HepG2 (cell line): ENCODE measurements around the gene TUBGCP3. TPM values are rescaled to one million over a fixed set of nuclear protein-coding genes. Genes with fewer than 3 reads are reported as not detected.

ENCODE experiments used
- ATAC-seq: fragments of 200-7000 bp; cut with Tn5 transposase; 3 replicates; pipeline ENCODE4 v1.9.1; 2020; ENCODE audit warnings: mild to moderate bottlenecking, moderate library complexity
- BruUV-seq: library from RNA; stranded (reverse); fragments of 400-500 nt; replicated peaks from 2 replicates; lab custom pipeline; 2021; lab: Mats Ljungman, UMichigan
- CTCF ChIA-PET: fragments of 300-600 bp; formaldehyde crosslinking; extraction: SDS; loops from one replicate; lab custom pipeline; 2021; ENCODE audit warnings: low total read pairs, inconsistent platforms, low intra/inter-chr PET ratio; lab: Yijun Ruan, JAX
- POLR2A ChIA-PET: fragments of 350-600 bp; sonication (Branson Sonifier 250); formaldehyde crosslinking; loops from one replicate; lab custom pipeline; 2020; ENCODE audit warnings: antibody characterized with exemption, inconsistent platforms; lab: Yijun Ruan, JAX
- DNase-seq: peaks from one replicate; pipeline ENCODE4 v3.0.0-alpha.2; 2015; ENCODE audit warnings: low spot score
- FAIRE-seq: peaks from 3 replicates; lab custom pipeline; 2011; peaks lifted over from hg19 to GRCh38; lab: Jason Lieb, UNC
- H2AFZ ChIP-seq: one replicate; pipeline ENCODE4 v1.6.1; 2011; ENCODE audit warnings: low read length, inconsistent platforms
- H3K27ac ChIP-seq: fragments of 300-600 bp; 3 replicates; pipeline ENCODE4 v1.8.0; 2011; ENCODE audit warnings: mixed run types, mild to moderate bottlenecking, mixed read lengths, low read length, inconsistent platforms; ENCODE audit not compliant: insufficient read depth; ENCODE audit errors: extremely low read length
- H3K27me3 ChIP-seq, 2 experiments: fragments of 200-600 bp in 1 of 2; 2 replicates in 1 of 2; 3 replicates in 1 of 2; pipeline versions ENCODE4 v1.6.0 to v1.8.0; 2011; ENCODE audit warnings: low read length in 2 of 2, mild to moderate bottlenecking in 2 of 2, moderate library complexity in 2 of 2, inconsistent platforms in 1 of 2; ENCODE audit not compliant: insufficient read depth in 2 of 2, control insufficient read depth in 1 of 2
- H3K36me3 ChIP-seq, 2 experiments: fragments of 200-600 bp in 1 of 2; replicated peaks in 1 of 2; 2 replicates in 1 of 2; 3 replicates in 1 of 2; pipeline versions ENCODE4 v1.5.1 to v1.8.0; 2011; ENCODE audit warnings: low read length in 2 of 2, inconsistent platforms in 1 of 2; ENCODE audit not compliant: insufficient read depth in 2 of 2, control insufficient read depth in 1 of 2
- H3K4me1 ChIP-seq: 2 replicates; pipeline ENCODE4 v1.5.1; 2012; ENCODE audit warnings: low read length, inconsistent platforms; ENCODE audit not compliant: insufficient read depth
- H3K4me2 ChIP-seq: 2 replicates; pipeline ENCODE4 v1.6.0; 2011; ENCODE audit warnings: low read depth, low read length, inconsistent platforms
- H3K4me3 ChIP-seq, 3 experiments: fragments of 200-600 bp in 1 of 3; sonication (generic), shearing (Covaris generic) in 1 of 3; replicated peaks in 1 of 3; 2 replicates each; pipeline ENCODE4 v1.5.1; 2011 to 2016; ENCODE audit warnings: low read length in 3 of 3, inconsistent platforms in 2 of 3, low read depth in 2 of 3, mild to moderate bottlenecking in 2 of 3, control low read depth in 1 of 3, mixed read lengths in 1 of 3; ENCODE audit not compliant: insufficient read depth in 1 of 3
- H3K79me2 ChIP-seq: one replicate; pipeline ENCODE4 v1.6.1; 2011; ENCODE audit warnings: low read length, inconsistent platforms; ENCODE audit not compliant: insufficient read depth
- H3K9ac ChIP-seq: 2 replicates; pipeline ENCODE4 v1.6.0; 2011; ENCODE audit warnings: mild to moderate bottlenecking, low read depth, low read length, inconsistent platforms; ENCODE audit not compliant: insufficient read depth
- H3K9me3 ChIP-seq: 2 replicates; pipeline ENCODE4 v1.5.1; 2012; ENCODE audit warnings: mild to moderate bottlenecking, low read length
- H4K20me1 ChIP-seq: 2 replicates; pipeline ENCODE4 v1.6.0; 2011; ENCODE audit warnings: inconsistent platforms, mild to moderate bottlenecking, low read length, moderate library complexity; ENCODE audit not compliant: insufficient read depth
- BCL6 ChIP-seq: IDR thresholded peaks from 2 replicates; pipeline ENCODE4 v1.6.1; 2016; ENCODE audit warnings: missing genetic modification reagents, missing compliant biosample characterization
- HNF4A ChIP-seq: sonication (generic); formaldehyde crosslinking; IDR thresholded peaks from 2 replicates; pipeline ENCODE4 v1.4.0; 2020; ENCODE audit warnings: missing genetic modification reagents
- MAF1 ChIP-seq: sonication (generic); formaldehyde crosslinking; IDR thresholded peaks from 2 replicates; pipeline ENCODE4 v1.5.0; 2020; ENCODE audit warnings: missing genetic modification reagents, borderline replicate concordance
- MIER3 ChIP-seq: IDR thresholded peaks from 2 replicates; pipeline ENCODE4 v1.6.1; 2016; ENCODE audit warnings: missing compliant biosample characterization, borderline replicate concordance
- SMAD1 ChIP-seq: sonication (generic); formaldehyde crosslinking; IDR thresholded peaks from 2 replicates; pipeline ENCODE4 v1.4.0; 2020; ENCODE audit warnings: missing genetic modification reagents, low read depth, mild to moderate bottlenecking, borderline replicate concordance
- TRIM22 ChIP-seq: fragments of 450-650 bp; IDR thresholded peaks from 2 replicates; pipeline ENCODE4 v1.6.1; 2017
- ZBTB8A ChIP-seq: sonication (generic); formaldehyde crosslinking; IDR thresholded peaks from 2 replicates; pipeline ENCODE4 v1.4.0; 2020; ENCODE audit warnings: mild to moderate bottlenecking, low read depth, missing genetic modification reagents, borderline replicate concordance
- ZNF205 ChIP-seq: IDR thresholded peaks from 2 replicates; pipeline ENCODE4 v1.6.1; 2018; ENCODE audit warnings: missing biosample characterization, missing genetic modification reagents
- WGBS: methylation state at CpG from one replicate; pipeline ENCODE4 v1.1.6; 2017; ENCODE audit warnings: low lambda C conversion rate; 5-methylcytosine and 5-hydroxymethylcytosine counted together
- in situ Hi-C: cut with HindIII; loops from 2 replicates; pipeline ENCODE4 v1.10.0; 2017; ENCODE audit warnings: low pct_unique_long_range_greater_than_20kb; ENCODE audit not compliant: extremely low pct_ligation_motif_present
- intact Hi-C: fragments of 100-400 bp; cut with micrococcal nuclease; formaldehyde crosslinking; loops from one replicate; pipeline ENCODE4 v1.10.0; 2022; ENCODE audit not compliant: unreplicated experiment
- polyA plus RNA-seq, 8 experiments: library from polyadenylated mRNA; depleted of rRNA in 3 of 8; stranded (reverse) in 7 of 8; unstranded in 1 of 8; fragments of >200 nt; fragmentation: Illumina TruSeq in 4 of 8; extraction: Trizol in 4 of 8; gene quantifications; 2 replicates each; pipeline versions ENCODE4 v1.2.1 to v1.2.3, GENCODE V29; 2011 to 2016; ENCODE audit warnings: low read depth in 4 of 8, missing spikeins in 1 of 8, mixed read lengths in 1 of 8; ENCODE audit not compliant: insufficient read depth in 1 of 8
- total RNA-seq, 5 experiments: library from RNA; depleted of rRNA; stranded (reverse); fragments of >200 nt; fragmentation: Illumina TruSeq; extraction: Trizol; gene quantifications; 2 replicates each; pipeline ENCODE4 v1.2.3, GENCODE V29; 2016; ENCODE audit warnings: low read depth in 1 of 5
- TF ChIP-seq, protein P1 (sequence below): sonication (generic); formaldehyde crosslinking; IDR thresholded peaks from 2 replicates; pipeline ENCODE4 v1.4.0; 2020; ENCODE audit warnings: missing genetic modification reagents
- TF ChIP-seq, protein P2 (sequence below), 2 experiments: sonication (generic) in 1 of 2; formaldehyde crosslinking in 1 of 2; IDR thresholded peaks; 2 replicates each; pipeline versions ENCODE4 v1.6.1 to v1.9.0; 2014 to 2022; ENCODE audit warnings: antibody characterized with exemption in 1 of 2, borderline replicate concordance in 1 of 2, inconsistent platforms in 1 of 2, low read depth in 1 of 2, missing genetic modification reagents in 1 of 2
- TF ChIP-seq, protein P3 (sequence below): sonication (generic); formaldehyde crosslinking; conservative IDR thresholded peaks from 2 replicates; pipeline ENCODE4 v1.8.0; 2022; ENCODE audit warnings: low read depth, missing genetic modification reagents

The TUBGCP3 gene
- total and polyA plus RNA-seq, 2 of the 13 experiments (the other 11 are each of a cell fraction or from before 2014, with no cell fraction given), result 12.6 to 15.5 TPM

DNA sequence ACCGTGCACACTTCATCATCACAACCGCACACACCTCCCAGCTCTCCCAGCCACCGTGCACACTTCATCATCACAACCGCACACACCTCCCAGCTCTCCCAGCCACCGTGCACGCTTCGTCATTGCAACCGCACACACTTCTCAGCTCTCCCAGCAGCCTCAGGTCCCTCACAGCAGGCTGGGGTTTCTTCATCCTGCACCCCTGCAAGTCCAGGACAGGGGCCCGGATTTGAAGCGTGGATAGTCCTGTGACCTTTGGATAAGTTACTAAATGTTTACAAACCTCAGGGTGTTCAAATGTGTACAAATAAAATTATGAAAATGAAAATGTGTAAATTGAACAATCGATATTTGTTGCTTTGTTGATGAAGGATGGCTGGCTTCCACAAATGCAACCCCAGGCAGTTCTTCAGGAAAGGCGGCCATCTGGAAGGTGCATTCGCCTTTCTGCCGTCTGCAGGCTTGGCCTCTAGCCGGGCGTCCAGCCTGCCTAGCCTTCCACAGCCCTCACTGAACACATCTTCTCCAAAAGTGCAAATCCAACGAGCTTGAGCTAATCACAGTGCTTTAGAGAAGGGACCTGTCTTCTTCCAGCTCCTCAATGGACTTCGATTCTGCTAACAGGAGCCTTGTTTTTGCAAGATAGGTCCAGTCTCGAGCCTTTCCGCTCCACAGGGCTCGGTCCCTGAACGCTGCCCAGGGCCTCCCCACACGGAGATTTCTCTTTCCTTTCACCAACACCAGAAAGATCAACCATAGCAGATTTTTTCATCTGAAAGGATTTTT lies 137.6 kb downstream of the TUBGCP3 start:
- Histone ChIP-seq H3K9me3 (no peaks in the 10 kb centered on the region), H3K4me3 (no peak overlapping the region), H3K36me3 (no peaks in the 10 kb centered on the region), H3K27me3 (peaks cover 21 to 94% of the 10 kb centered on the region in 2 experiments), H3K79me2 (no peaks in the 10 kb centered on the region), H3K27ac (no peak overlapping the region), H2AFZ (no peak overlapping the region), H4K20me1 (no peaks in the 10 kb centered on the region), H3K9ac (no peak overlapping the region), H3K4me1 (no peaks in the 10 kb centered on the region), H3K4me2 (no peak overlapping the region)
- in situ Hi-C loops (no loop called here), intact Hi-C loops (no loop called here)
- ChIA-PET CTCF (no interaction called here), POLR2A (no interaction called here)
- BruUV-seq, result no TSS peak
- ATAC-seq, result no peak
- FAIRE-seq, result no peak
- WGBS, result 39% methylated on average over 23 of the region's 23 CpGs
- no peak for DNase-seq
- TF ChIP-seq ZBTB8A (CRISPR knock-in tag) (no peak), BCL6 (CRISPR knock-in tag) (no peak), SMAD1 (no peak), MAF1 (CRISPR knock-in tag) (no peak), ZNF205 (CRISPR knock-in tag) (no peak), HNF4A (CRISPR knock-in tag) (no peak), MIER3 (CRISPR knock-in tag) (no peak), TRIM22 (no peak)
- TF ChIP-seq, protein P1, sequence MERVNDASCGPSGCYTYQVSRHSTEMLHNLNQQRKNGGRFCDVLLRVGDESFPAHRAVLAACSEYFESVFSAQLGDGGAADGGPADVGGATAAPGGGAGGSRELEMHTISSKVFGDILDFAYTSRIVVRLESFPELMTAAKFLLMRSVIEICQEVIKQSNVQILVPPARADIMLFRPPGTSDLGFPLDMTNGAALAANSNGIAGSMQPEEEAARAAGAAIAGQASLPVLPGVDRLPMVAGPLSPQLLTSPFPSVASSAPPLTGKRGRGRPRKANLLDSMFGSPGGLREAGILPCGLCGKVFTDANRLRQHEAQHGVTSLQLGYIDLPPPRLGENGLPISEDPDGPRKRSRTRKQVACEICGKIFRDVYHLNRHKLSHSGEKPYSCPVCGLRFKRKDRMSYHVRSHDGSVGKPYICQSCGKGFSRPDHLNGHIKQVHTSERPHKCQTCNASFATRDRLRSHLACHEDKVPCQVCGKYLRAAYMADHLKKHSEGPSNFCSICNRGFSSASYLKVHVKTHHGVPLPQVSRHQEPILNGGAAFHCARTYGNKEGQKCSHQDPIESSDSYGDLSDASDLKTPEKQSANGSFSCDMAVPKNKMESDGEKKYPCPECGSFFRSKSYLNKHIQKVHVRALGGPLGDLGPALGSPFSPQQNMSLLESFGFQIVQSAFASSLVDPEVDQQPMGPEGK, result no peak
- TF ChIP-seq, protein P2, sequence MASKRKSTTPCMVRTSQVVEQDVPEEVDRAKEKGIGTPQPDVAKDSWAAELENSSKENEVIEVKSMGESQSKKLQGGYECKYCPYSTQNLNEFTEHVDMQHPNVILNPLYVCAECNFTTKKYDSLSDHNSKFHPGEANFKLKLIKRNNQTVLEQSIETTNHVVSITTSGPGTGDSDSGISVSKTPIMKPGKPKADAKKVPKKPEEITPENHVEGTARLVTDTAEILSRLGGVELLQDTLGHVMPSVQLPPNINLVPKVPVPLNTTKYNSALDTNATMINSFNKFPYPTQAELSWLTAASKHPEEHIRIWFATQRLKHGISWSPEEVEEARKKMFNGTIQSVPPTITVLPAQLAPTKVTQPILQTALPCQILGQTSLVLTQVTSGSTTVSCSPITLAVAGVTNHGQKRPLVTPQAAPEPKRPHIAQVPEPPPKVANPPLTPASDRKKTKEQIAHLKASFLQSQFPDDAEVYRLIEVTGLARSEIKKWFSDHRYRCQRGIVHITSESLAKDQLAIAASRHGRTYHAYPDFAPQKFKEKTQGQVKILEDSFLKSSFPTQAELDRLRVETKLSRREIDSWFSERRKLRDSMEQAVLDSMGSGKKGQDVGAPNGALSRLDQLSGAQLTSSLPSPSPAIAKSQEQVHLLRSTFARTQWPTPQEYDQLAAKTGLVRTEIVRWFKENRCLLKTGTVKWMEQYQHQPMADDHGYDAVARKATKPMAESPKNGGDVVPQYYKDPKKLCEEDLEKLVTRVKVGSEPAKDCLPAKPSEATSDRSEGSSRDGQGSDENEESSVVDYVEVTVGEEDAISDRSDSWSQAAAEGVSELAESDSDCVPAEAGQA (IDR thresholded peaks at IDR 0.05; ENCODE audit: low read depth), result no peak
- TF ChIP-seq, protein P2 (CRISPR knock-in tag; IDR thresholded peaks at IDR 0.05; ENCODE audit: borderline replicate concordance), result no peak
- TF ChIP-seq, protein P3, sequence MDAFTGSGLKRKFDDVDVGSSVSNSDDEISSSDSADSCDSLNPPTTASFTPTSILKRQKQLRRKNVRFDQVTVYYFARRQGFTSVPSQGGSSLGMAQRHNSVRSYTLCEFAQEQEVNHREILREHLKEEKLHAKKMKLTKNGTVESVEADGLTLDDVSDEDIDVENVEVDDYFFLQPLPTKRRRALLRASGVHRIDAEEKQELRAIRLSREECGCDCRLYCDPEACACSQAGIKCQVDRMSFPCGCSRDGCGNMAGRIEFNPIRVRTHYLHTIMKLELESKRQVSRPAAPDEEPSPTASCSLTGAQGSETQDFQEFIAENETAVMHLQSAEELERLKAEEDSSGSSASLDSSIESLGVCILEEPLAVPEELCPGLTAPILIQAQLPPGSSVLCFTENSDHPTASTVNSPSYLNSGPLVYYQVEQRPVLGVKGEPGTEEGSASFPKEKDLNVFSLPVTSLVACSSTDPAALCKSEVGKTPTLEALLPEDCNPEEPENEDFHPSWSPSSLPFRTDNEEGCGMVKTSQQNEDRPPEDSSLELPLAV, result no peak
